IMR-90 (cell line): ENCODE data around the gene MKKS. TPM values are rescaled to one million over a fixed set of nuclear protein-coding genes. Genes with fewer than 3 reads are reported as not detected.

ENCODE experiments used
- ATAC-seq: fragments of 200-7000 bp; cut with Tn5 transposase; 2 replicates; pipeline ENCODE4 v1.9.1; 2020; ENCODE audit warnings: low read depth, mild to moderate bottlenecking, moderate library complexity
- BruUV-seq: library from RNA; stranded (reverse); fragments of 400-500 nt; replicated peaks from 2 replicates; lab custom pipeline; 2021; lab: Mats Ljungman, UMichigan
- CTCF ChIA-PET: fragments of 300-600 bp; formaldehyde crosslinking; extraction: SDS; loops from one replicate; lab custom pipeline; 2021; ENCODE audit warnings: antibody characterized with exemption; lab: Yijun Ruan, JAX
- POLR2A ChIA-PET: fragments of 300-600 bp; sonication (Branson Sonifier 250); formaldehyde crosslinking; loops from one replicate; lab custom pipeline; 2022; ENCODE audit warnings: antibody characterized with exemption; ENCODE audit not compliant: unreplicated experiment; lab: Charles Lee
- DNase-seq: peaks from one replicate; pipeline ENCODE4 v3.0.0; 2013
- H2AFZ ChIP-seq: replicated peaks from 2 replicates; pipeline ENCODE3; 2013; ENCODE audit warnings: low read length, mild to moderate bottlenecking; ENCODE audit not compliant: poor library complexity
- H2AK5ac ChIP-seq: 2 replicates; pipeline ENCODE4 v1.6.1; 2013; ENCODE audit warnings: low read depth, low read length, inconsistent platforms
- H2AK9ac ChIP-seq: replicated peaks from 2 replicates; pipeline ENCODE3; 2013; ENCODE audit warnings: mild to moderate bottlenecking, low read depth, low read length, moderate library complexity; ENCODE audit not compliant: poor library complexity
- H2BK120ac ChIP-seq: 2 replicates; pipeline ENCODE4 v1.6.1; 2013; ENCODE audit warnings: low read depth, low read length, inconsistent platforms
- H2BK15ac ChIP-seq: 3 replicates; pipeline ENCODE4 v1.6.1; 2013; ENCODE audit warnings: low read depth, low read length, inconsistent platforms
- H2BK20ac ChIP-seq: 2 replicates; pipeline ENCODE4 v1.6.1; 2013; ENCODE audit warnings: low read depth, mild to moderate bottlenecking, inconsistent platforms, low read length, moderate library complexity
- H2BK5ac ChIP-seq: 2 replicates; pipeline ENCODE4 v1.6.1; 2013; ENCODE audit warnings: mild to moderate bottlenecking, low read depth, low read length, inconsistent platforms; ENCODE audit not compliant: poor library complexity, severe bottlenecking
- H3K14ac ChIP-seq: replicated peaks from 2 replicates; pipeline ENCODE4 v1.6.1; 2013; ENCODE audit warnings: low read depth, low read length, inconsistent platforms
- H3K18ac ChIP-seq: 2 replicates; pipeline ENCODE4 v1.6.1; 2013; ENCODE audit warnings: low read depth, low read length, control low read depth
- H3K23ac ChIP-seq: 2 replicates; pipeline ENCODE4 v1.6.1; 2013; ENCODE audit warnings: low read depth, low read length, inconsistent platforms
- H3K27ac ChIP-seq: 2 replicates; pipeline ENCODE4 v1.5.1; 2013; ENCODE audit warnings: mild to moderate bottlenecking, control low read depth, low read length; ENCODE audit not compliant: insufficient read depth
- H3K27me3 ChIP-seq: 2 replicates; pipeline ENCODE4 v1.6.1; 2013; ENCODE audit warnings: low read length; ENCODE audit not compliant: control insufficient read depth, insufficient read depth
- H3K36me3 ChIP-seq: 2 replicates; pipeline ENCODE4 v1.6.1; 2013; ENCODE audit warnings: low read length, mixed read lengths; ENCODE audit not compliant: control insufficient read depth, insufficient read depth
- H3K4ac ChIP-seq: 2 replicates; pipeline ENCODE4 v1.6.1; 2013; ENCODE audit warnings: low read depth, low read length, inconsistent platforms
- H3K4me1 ChIP-seq: 2 replicates; pipeline ENCODE4 v1.6.1; 2013; ENCODE audit warnings: low read length, mixed read lengths; ENCODE audit not compliant: control insufficient read depth, insufficient read depth
- H3K4me2 ChIP-seq: 2 replicates; pipeline ENCODE4 v1.6.1; 2013; ENCODE audit warnings: low read depth, mild to moderate bottlenecking, control low read depth, low read length, moderate library complexity
- H3K4me3 ChIP-seq: 2 replicates; pipeline ENCODE4 v1.5.1; 2013; ENCODE audit warnings: low read depth, mild to moderate bottlenecking, control low read depth, low read length, moderate library complexity; ENCODE audit not compliant: insufficient read depth
- H3K56ac ChIP-seq: 2 replicates; pipeline ENCODE4 v1.6.1; 2013; ENCODE audit warnings: low read length, inconsistent platforms; ENCODE audit not compliant: insufficient read depth; ENCODE audit errors: extremely low read depth
- H3K79me1 ChIP-seq, 2 experiments: 2 replicates each; pipeline ENCODE4 v1.6.1; 2013; ENCODE audit warnings: low read length in 2 of 2, inconsistent platforms in 1 of 2, low read depth in 1 of 2
- H3K9ac ChIP-seq: 2 replicates; pipeline ENCODE4 v1.6.1; 2013; ENCODE audit warnings: low read depth, low read length, control low read depth
- H3K9me1 ChIP-seq: 2 replicates; pipeline ENCODE4 v1.6.1; 2013; ENCODE audit warnings: low read length, inconsistent platforms; ENCODE audit not compliant: insufficient read depth
- H3K9me3 ChIP-seq: 2 replicates; pipeline ENCODE4 v1.6.1; 2013; ENCODE audit warnings: low read length; ENCODE audit not compliant: control insufficient read depth, insufficient read depth
- H4K20me1 ChIP-seq: 2 replicates; pipeline ENCODE4 v1.6.1; 2013; ENCODE audit warnings: low read length, inconsistent platforms; ENCODE audit not compliant: insufficient read depth
- H4K5ac ChIP-seq: 2 replicates; pipeline ENCODE4 v1.6.1; 2013; ENCODE audit warnings: mild to moderate bottlenecking, low read depth, low read length, control low read depth
- H4K8ac ChIP-seq, 2 experiments: 2 replicates each; pipeline ENCODE4 v1.6.1; 2013; ENCODE audit warnings: low read depth in 2 of 2, low read length in 2 of 2, control low read depth in 1 of 2, inconsistent platforms in 1 of 2
- H4K91ac ChIP-seq: 2 replicates; pipeline ENCODE4 v1.6.1; 2013; ENCODE audit warnings: low read depth, low read length, inconsistent platforms; ENCODE audit not compliant: insufficient read depth
- ELK1 ChIP-seq: fragments of 150-350 bp; IDR thresholded peaks from 2 replicates; pipeline ENCODE4 v1.6.1; 2016; ENCODE audit warnings: low read depth, mild to moderate bottlenecking, low read length, moderate library complexity, borderline replicate concordance
- USF2 ChIP-seq: fragments of 150-350 bp; IDR thresholded peaks from 2 replicates; pipeline ENCODE4 v1.6.1; 2017; ENCODE audit warnings: mild to moderate bottlenecking, antibody characterized with exemption, low read length, low read depth
- whole genome bisulfite sequencing, 2 experiments: methylation state at CpG; one replicate each; pipeline versions ENCODE4 v1.1.5 to v1.1.7; 2013; ENCODE audit warnings: missing lambda C conversion rate in 2 of 2; ENCODE audit not compliant: insufficient read length in 1 of 2; ENCODE audit errors: extremely low coverage in 2 of 2; 5-methylcytosine and 5-hydroxymethylcytosine counted together
- dilution Hi-C: fragments of 300-500 bp; cut with HindIII; formaldehyde crosslinking; loops from one replicate; pipeline ENCODE4 v1.14.3; 2018; ENCODE audit warnings: low sequenced_read_pairs; ENCODE audit not compliant: unreplicated experiment
- in situ Hi-C: fragments of 300-500 bp; cut with MboI; formaldehyde crosslinking; loops from 3 replicates; pipeline ENCODE4 v1.14.3; 2019; ENCODE audit warnings: low sequenced_read_pairs, inconsistent platforms, mixed read lengths
- intact Hi-C: fragments of 100-400 bp; cut with micrococcal nuclease; formaldehyde crosslinking; loops from 2 replicates; pipeline ENCODE4 v1.10.0; 2022
- polyA plus RNA-seq, 3 experiments: library from polyadenylated mRNA; depleted of rRNA; stranded (reverse); fragments of >200 nt; gene quantifications; 2 replicates each; pipeline ENCODE4 v1.2.3, GENCODE V29; 2012; ENCODE audit warnings: low replicate concordance in 1 of 3
- total RNA-seq: library from RNA; depleted of rRNA; stranded (reverse); fragments of >200 nt; gene quantifications from 2 replicates; pipeline ENCODE4 v1.2.3, GENCODE V29; 2012

Gene MKKS
- total and polyA plus RNA-seq, 2 of the 4 experiments (the other 2 are of a cell fraction): 6.9 to 7.5 TPM

DNA sequence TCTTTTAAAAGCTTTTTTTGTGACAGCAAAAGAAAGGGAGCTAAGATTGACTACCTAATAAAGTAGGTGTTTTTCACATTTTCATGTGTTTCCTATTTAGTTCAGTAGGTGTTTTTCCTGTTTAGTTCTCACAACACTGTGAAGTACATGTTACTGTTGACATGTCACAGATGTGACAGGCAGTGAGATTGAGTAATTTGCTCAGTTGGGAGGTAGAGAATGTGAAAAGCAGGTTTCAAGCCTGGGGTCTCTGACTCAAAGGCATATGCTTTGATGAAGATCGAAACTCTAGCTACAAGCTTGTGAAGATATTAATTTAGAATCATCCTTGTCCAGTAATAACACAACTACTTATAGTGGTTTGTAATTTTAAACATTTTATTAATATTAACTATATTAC, 44.2 kb upstream of the MKKS start:
- Histone ChIP-seq H3K23ac (no peak overlapping the region), H3K4me3 (no peak overlapping the region), H3K4me1 (peaks cover 2% of the 10 kb centered on the region), H2AFZ (no peak overlapping the region), H3K9ac (no peak overlapping the region), H2AK9ac (no peak overlapping the region), H4K20me1 (no peaks in the 10 kb centered on the region), H2BK5ac (no peak overlapping the region), H2BK20ac (no peak overlapping the region), H3K56ac (no peak overlapping the region), H2BK120ac (no peak overlapping the region), H3K18ac (no peak overlapping the region), H3K36me3 (no peaks in the 10 kb centered on the region), H4K91ac (no peak overlapping the region), H3K9me3 (no peaks in the 10 kb centered on the region), H3K27ac (no peak overlapping the region), H2AK5ac (no peak overlapping the region), H3K4me2 (no peak overlapping the region), H3K9me1 (no peaks in the 10 kb centered on the region; the same call in 1 of the 2 replicates), H4K8ac (no peak overlapping the region), H3K79me1 (peaks cover 4 to 5% of the 10 kb centered on the region in 2 experiments; a peak in 2 of 4 replicates), H3K4ac (no peak overlapping the region), H3K27me3 (no peaks in the 10 kb centered on the region), H2BK15ac (no peak overlapping the region), H4K5ac (no peak overlapping the region), H3K14ac (no peak overlapping the region)
- ATAC-seq (no peak), DNase-seq (no peak)
- dilution Hi-C loops: no loop called here
- WGBS, 2 experiments: no CpG with 5 or more reads among the region's 1 CpG
- intact Hi-C loops: loop anchor here (5.0 kb wide), 1 partner anchor 34 kb away; no protein-coding TSS in a partner anchor
- TF ChIP-seq USF2 (no peak), ELK1 (no peak)
- in situ Hi-C loops: no loop called here
- ChIA-PET CTCF (no interaction called here), POLR2A (no interaction called here)
- no TSS peak for BruUV-seq
